GM18867 (cell line): ENCODE results near the gene ALDH16A1.
"Not testable (repeated sequence)": the region's sequence is repeated elsewhere in the genome, so short reads cannot be mapped to it uniquely, and the experiment has no call there.

ENCODE experiments used
- ATAC-seq: cut with Tn5 transposase; IDR thresholded peaks from one replicate; pipeline ENCODE4 v1.9.1; 2021; ENCODE audit warnings: mild to moderate bottlenecking, moderate library complexity; ENCODE audit not compliant: unreplicated experiment

The ALDH16A1 gene

DNA sequence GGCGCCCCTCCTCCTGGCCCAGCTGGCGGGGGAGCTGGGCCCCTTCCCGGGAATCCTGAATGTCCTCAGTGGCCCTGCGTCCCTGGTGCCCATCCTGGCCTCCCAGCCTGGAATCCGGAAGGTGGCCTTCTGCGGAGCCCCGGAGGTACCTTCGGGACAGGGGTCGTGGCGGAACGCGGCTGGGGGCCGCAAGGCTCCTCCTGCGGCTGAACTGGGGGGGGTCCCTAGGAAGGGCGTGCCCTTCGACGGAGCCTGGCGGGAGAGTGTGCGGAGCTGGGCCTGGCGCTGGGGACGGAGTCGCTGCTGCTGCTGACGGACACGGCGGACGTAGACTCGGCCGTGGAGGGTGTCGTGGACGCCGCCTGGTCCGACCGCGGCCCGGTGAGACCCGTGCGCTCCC, 8.6 kb downstream of the ALDH16A1 start:
- ATAC-seq, result no peak

DNA sequence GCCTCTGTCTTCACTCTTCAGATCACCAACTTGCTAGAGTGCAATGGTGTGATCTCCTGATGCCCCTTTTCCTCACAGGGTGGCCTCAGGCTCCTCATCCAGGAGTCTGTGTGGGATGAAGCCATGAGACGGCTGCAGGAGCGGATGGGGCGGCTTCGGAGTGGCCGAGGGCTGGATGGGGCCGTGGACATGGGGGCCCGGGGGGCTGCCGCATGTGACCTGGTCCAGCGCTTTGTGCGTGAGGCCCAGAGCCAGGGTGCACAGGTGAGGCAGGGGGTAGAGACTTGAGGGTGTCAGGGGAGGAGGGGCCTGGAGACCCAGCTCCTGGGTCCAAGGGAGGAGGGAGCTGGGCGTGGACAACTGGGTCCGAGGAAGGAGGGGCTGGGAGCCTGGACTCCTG, 9.5 kb downstream of the ALDH16A1 start:
- no peak for ATAC-seq

DNA sequence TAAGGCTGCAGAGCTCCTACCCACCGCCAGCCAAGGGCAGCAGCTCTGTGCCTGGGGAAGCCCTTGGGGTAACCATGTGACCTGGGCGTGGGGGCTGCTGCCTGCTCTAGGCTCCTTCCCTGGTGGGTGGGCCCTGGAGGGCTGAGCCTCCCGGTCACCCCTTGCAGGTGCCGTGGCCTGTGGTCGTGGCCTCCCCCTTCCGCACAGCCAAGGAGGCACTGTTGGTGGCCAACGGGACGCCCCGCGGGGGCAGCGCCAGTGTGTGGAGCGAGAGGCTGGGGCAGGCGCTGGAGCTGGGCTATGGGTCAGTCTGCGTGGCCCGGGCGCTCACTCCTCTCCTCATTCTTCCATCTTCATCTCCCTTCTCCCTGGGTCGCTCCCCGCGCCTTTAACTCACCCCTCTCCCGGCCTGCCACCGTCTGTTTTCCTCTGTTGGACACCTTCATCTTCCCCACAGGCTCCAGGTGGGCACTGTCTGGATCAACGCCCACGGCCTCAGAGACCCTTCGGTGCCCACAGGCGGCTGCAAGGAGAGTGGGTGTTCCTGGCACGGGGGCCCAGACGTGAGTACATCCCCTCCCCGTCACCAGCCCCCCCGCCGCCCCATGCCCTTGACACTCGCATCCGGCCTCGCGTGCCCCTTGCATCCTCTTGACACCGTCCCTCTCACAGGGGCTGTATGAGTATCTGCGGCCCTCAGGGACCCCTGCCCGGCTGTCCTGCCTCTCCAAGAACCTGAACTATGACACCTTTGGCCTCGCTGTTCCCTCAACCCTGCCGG, 11.1 kb downstream of the ALDH16A1 start:
- ATAC-seq, result no peak

DNA sequence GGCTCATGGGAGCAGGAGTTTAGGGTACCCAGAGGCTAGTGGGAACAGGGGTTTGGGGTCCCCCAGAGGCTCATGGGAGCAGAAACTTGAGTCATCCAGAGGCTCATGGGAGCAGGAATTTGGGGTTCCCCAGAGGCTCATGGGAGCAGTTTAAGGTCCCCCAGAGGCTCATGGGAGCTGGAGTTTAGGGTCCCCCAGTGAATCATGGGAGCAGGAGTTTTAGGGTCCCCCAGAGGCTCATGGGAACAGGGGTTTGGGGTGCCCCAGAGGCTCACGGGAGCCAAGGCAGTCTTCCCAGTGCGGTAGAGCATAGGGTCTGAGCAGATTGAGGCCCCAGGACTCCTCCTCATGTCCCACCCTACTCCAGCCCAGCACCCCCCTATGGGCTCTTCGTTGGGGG, 12.3 kb downstream of the ALDH16A1 start:
- ATAC-seq, result no peak

DNA sequence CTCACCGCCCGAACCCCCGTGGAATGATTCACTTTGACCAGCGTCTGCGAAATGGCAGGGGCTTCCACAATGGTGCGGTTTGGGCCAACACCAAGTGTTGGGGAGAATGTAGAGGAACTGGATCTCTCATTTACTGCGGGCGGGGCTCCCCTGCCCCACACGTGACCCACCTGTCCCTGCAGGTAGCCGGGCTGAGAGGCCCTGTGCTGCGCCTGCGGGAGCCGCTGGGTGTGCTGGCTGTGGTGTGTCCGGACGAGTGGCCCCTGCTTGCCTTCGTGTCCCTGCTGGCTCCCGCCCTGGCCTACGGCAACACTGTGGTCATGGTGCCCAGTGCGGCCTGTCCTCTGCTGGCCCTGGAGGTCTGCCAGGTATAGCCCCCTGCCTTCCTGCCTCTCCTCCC, 15.2 kb downstream of the ALDH16A1 start:
- no peak for ATAC-seq

DNA sequence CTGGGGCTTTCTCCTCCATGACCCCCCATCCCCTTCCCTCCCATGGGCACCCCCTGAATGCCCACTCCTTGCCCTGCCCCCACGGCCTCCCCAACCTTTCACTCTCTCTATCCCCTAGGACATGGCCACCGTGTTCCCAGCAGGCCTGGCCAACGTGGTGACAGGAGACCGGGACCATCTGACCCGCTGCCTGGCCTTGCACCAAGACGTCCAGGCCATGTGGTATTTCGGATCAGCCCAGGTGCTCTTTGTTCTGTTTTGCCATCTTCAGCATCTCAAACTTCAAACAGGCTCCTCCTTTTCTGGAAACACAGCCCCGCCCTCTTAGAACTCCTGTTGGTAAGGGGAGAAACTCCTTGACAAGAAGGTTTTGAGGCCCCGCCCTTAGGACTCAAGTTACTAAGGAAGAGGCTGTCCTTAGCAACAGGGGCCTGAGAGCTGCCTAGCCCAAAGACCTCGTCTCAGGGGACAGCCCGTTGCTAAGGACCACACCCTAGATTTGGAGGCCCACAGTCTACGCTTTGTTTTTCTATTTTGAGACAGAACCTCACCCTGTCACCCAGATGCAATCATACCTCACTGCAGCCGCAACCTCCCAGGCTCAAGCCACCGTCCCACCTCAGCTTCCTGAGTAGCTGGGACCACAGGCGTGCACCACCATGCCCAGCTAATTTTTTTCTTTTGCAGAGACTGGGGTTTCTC, 15.9 kb downstream of the ALDH16A1 start:
- peak; percentile 53 for ATAC-seq

DNA sequence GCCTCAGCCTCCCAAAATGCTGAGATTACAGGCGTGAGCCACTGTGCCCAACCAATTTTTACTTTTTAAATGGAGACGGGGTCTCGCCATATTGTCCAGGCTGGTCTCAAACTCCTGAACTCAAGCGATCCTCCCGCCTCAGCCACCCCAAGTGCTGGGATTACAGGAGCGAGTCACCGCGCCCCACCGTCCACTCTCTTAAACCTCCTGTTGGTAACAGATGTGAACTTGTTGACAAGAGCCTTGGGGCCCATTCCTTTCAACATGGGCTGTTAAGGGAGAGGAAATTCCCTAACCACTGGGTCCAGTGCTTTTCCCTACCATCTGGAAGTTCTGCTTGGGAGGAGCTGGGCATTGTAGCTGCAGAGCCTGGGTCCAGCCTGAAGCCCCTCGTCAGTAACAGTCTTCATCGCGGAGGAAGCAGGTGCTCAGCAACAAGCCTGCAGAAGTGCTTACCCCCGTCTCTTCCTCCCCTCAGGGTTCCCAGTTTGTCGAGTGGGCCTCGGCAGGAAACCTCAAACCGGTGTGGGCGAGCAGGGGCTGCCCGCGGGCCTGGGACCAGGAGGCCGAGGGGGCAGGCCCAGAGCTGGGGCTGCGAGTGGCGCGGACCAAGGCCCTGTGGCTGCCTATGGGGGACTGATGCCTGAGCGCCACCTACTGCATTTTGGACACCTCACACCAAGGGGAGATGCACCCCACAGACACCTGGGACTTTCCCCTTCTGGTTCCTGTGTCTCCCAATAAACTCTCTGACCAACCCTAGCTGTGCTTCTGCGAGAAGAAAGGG, 17.0 kb downstream of the ALDH16A1 start:
- peak; percentile 43 for ATAC-seq

DNA sequence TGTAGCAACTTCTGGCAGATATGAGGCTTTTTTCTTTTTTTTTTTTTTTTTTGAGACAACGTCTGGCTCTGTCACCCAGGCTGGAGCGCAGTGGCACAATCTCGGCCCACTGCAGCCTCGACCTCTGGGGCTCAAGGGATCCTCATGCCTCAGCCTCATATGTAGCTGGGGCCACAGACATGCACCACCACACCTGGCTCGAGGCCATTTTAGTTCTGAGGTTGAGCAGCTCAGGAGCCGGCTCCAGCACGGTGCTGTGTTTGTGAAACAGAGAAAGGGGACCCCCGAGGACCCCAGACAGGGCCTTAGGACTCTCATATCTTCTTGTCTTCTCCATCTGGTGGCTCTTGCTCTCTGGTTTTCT, 17.6 kb downstream of the ALDH16A1 start:
- no peak for ATAC-seq

DNA sequence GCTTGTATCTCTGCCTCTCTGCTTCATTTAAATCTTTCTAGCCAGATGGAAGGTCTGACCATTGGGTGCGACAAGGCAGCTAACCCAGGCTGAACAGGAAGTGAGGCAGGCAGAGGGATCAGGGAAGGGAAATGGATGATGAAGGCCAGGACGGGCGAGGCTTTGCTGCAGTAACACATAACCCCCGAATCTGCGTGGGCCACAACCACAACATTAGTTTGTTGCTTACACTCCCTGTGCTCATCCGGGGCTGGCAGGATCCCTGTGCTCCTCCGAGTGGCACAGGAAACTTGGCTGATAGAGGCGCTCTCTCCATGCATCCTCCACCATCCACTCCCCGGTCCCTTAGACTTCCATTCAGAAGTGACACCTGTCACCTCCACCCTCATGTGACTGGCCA, 19.9 kb downstream of the ALDH16A1 start:
- no peak for ATAC-seq

DNA sequence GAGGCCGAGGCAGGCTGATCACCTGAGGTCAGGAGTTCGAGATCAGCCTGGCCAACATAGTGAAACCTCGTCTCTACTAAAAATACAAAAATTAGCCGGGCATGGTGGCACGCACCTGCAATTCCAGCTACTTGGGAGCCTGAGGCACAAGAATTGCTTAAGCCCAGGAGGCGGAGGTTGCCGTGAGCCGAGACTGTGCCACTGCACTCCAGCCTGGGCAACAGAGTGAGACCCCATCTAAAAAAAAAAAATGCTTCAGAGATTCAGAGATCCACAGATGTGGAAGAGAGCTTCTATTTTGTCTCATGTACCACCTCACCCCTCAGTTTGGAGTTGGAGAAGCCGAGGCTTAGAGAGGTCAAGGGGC, 20.5 kb downstream of the ALDH16A1 start:
- ATAC-seq, result not testable (repeated sequence)

DNA sequence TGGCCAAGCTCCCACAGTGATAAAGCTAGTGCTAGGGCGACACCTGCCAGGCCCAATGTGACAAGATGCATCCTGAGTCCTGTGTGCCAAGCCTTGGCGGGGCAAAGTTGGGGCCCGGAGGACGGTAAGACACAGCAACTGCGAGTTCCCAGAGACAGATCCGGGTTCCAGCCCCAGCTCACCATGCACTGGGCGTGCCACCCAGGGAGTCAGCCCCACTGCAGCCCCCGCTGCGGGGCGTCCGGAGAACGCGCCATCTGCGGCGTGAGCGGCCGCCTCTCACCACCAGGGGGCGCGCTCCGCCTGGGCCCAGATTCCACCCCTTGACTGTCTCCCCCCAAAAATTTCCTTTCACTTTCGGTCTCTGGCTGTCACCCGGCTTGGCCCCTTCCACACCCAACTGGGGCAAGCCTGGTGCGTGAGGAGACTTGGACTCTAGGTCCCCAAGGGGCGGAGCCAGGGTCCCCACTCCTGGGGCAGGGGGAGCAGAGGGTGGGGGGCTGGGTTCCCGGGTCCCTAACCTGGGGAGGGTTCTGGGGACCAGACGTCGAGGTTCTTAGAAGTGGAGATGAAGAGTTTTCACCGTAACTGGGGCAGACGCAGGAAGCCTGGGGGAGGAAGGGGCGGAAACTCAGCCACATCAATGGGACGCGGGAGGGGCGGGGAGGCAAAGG, 21.0 kb downstream of the ALDH16A1 start, which contains the start of gene FLT3LG:
Gene FLT3LG, plus strand, starts transcription at position 348 of the 674 bp plus-strand sequence. CDS start 425 bp downstream, outside the sequence.
- ATAC-seq, result peak; percentile 61

DNA sequence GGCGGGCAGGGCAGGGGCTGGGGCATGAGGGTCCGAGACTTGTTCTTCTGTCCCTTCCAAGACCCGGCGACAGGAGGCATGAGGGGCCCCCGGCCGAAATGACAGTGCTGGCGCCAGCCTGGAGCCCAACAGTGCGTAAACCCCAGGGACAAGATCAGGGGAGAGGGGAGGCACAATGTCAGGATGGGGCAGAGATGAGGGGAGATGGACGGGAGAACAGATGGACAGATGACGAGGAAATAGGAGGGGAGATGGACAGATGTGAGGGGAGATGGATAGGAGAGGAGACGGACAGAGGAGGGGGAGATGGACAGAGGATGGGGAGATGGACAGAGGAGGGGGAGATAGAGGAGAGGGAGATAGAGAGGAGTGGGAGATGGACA, 21.5 kb downstream of the ALDH16A1 start:
- peak; percentile 2 for ATAC-seq

DNA sequence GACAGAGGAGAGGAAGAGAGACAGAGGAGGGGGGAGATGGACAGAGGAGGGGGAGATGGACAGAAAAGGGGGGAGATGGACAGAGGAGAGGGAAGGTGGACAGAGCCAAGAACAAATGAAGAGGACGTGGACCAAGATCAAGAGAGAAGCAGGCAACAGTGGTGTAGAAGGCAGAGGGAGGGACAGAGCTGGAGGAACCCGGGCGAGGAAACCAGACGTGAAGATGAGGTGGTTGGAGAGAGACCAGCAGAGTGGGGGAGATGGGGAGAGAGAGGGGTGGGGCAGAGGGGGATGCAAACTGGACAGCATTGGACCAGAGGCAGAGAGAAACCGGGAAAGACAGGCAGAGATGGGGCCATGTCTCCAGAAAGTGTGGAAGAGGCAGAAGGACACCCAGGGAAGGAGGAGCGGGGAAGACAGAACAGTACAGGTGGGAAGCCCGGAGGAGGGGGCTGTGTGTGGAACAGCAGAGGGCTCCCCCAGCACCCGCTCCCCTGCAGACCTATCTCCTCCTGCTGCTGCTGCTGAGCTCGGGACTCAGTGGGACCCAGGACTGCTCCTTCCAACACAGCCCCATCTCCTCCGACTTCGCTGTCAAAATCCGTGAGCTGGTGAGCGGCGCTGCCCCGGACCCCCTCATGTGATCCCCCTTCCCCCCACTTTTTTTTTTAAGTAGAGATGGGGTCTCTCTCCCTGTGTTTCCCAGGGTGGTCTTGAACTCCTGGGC, 22.3 kb downstream of the ALDH16A1 start:
- no peak for ATAC-seq

DNA sequence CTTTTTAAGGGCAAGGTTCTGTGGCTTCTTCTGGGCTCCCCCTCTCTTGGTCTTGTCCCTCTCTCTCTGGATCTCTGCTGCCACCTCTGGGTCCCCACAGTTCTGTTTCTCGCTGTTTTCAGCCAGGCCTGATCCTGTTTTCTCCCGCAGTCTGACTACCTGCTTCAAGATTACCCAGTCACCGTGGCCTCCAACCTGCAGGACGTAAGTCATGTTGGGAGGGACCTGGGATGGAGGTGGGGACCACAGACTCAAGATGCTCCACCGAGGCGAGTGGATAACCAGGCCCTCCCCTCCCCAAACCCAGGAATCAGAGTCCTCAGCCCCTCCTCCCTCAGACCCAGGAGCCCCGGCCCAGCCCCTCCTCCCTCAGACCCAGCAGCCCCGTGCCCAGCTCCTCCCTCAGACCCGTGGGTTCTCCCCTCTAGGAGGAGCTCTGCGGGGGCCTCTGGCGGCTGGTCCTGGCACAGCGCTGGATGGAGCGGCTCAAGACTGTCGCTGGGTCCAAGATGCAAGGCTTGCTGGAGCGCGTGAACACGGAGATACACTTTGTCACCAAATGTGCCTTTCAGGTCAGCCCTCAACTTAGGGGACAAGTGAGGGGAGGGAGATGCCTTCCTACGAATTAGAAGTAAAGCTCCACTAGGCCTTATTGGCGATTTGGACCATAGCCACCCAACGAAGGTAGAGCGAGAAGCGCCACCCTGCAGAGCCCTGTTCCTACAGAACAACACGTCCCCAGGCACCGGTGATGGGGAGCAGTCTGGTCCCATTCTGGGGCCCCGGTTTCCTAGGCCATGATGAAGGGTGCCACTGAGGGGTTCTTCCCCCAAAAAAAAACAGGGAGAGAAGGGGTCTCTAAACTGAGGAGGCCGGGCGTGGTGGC, 23.2 kb downstream of the ALDH16A1 start:
- ATAC-seq, result no peak

DNA sequence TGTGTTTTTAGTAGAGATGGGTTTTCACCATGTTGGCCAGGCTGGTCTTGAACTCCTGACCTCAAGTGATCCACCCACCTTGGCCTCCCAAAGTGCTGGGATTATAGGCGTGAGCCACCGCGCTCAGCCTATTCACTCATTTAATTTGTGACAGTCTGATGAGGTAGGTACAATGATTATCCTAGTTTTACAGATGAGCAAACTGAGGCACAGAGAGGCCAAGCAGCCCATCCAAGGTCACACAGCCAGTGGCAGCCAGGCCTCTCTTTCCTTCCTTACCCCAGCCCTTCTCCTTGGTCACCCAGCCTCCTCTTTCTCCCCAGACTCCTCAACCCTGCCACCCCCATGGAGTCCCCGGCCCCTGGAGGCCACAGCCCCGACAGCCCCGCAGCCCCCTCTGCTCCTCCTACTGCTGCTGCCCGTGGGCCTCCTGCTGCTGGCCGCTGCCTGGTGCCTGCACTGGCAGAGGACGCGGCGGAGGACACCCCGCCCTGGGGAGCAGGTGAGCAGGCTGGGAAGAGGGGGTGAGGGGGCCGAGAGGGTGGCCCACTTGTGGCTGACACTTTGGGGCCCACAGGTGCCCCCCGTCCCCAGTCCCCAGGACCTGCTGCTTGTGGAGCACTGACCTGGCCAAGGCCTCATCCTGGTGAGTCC, 27.1 kb downstream of the ALDH16A1 start:
- ATAC-seq, result no peak

DNA sequence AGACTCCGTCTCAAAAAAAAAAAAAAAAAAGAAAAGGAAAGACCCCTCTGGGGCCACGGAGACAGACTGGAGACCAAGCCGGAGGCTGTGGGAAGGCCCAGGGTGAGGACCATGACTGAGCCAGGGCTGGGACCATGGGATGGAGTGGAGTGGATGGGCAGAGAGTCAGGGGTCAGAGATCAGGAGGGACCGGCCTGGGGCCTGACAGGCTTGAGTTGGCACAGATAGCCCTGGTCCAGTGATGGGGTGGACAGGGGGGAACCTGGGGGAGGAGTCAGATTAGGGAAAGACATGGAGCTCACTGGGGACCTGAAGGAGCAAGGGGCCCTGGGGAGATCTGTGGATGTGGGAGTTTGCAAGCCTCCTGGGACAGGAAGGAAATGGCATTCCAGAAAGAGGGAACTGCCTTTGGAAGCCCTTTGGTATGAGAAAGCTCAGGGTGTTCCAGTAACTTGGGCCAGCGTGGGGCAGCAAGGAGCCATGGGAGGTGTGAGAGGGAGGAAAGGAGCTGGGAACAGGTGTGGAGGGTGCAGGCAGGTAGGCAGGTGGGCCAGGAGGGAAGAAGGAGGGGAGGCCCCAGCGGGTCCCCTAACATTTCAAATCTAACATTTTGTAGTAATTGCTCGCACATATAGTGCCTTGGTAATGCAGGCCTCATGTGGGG, 28.1 kb downstream of the ALDH16A1 start:
- no peak for ATAC-seq

DNA sequence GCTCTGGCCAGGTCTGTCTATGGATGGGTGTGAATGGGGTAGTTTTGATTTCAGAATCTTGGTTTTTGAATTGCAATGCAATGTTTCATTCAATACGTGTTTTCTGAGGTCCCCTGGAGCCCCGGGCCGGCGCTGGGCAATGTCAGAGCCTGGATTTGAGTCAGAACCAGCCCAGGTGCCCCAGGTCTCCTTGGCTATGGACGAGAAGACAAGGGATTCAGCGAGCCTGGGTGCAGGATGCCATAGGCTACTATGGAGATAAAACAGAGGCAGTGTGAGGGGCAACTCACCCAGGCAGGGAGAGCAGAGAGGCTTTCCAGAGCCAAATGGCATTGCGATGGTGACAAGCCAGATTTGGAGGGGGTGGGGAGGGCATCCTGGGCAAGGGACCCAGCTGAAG, 33.2 kb downstream of the ALDH16A1 start:
- no peak for ATAC-seq

DNA sequence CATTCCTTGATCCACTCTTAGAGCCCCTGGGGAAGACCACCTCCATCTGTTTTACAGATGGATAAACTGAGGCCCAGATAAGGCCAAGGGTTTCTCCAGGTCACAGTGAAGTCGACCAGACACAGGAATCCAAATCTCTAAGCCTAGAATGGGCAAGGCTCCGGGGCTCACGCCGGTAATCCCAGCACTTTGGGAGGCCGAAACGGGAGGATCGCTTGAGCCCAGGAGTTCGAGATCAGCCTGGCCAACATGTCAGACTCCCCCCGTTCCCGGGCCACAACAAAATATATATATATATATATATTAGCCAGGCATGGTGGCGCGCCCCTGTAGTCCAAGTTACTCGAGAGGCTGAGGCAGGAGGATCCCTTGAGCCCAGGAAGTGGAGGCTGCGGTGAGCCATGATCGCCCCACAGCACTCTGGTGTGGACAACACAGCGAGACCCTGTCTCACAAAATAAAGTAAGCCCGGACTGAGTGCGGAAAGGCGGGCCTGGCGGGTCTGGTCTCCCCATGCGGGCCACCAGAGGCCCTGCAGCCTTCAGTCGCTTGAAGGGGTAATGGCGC, 33.8 kb downstream of the ALDH16A1 start:
- no peak for ATAC-seq
